ENCODE data around the gene BCAM.

BCAM gene

DNA sequence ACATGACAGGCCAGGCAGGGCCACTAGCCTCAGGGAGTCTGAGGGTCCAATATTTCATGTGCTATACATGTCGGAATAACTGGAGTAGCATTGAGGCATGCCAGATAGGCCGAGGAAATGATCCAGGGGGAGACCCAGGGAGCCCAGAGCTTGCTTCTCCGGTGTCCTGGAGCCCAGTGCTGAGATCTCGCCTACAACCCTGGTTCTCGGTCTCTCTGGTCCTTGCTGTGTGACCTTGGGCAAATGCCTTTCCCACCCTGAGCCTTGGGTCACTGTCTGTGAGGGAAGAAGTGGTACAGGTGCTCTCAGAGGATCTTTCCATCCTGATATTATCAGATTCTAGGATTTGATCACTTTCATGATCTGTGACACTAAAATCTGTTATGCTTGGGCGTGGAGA, 19.9 kb upstream of the BCAM start:
- Histone ChIP-seq H3K36me3 (ENCODE audit: control insufficient read depth, insufficient read depth, low read length) (no peaks in the 10 kb centered on the region), H3K4me3 (replicated peaks; ENCODE audit: low read depth, low read length) (no peak overlapping the region), H3K27me3 (replicated peaks; ENCODE audit: control insufficient read depth, insufficient read depth, low read length) (no peaks in the 10 kb centered on the region)
- TF ChIP-seq, protein P1, sequence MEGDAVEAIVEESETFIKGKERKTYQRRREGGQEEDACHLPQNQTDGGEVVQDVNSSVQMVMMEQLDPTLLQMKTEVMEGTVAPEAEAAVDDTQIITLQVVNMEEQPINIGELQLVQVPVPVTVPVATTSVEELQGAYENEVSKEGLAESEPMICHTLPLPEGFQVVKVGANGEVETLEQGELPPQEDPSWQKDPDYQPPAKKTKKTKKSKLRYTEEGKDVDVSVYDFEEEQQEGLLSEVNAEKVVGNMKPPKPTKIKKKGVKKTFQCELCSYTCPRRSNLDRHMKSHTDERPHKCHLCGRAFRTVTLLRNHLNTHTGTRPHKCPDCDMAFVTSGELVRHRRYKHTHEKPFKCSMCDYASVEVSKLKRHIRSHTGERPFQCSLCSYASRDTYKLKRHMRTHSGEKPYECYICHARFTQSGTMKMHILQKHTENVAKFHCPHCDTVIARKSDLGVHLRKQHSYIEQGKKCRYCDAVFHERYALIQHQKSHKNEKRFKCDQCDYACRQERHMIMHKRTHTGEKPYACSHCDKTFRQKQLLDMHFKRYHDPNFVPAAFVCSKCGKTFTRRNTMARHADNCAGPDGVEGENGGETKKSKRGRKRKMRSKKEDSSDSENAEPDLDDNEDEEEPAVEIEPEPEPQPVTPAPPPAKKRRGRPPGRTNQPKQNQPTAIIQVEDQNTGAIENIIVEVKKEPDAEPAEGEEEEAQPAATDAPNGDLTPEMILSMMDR (IDR thresholded peaks at IDR 0.05; ENCODE audit: insufficient read depth, low read length, poor library complexity, severe bottlenecking): no peak
- DNase-seq (ENCODE audit: extremely low read depth, insufficient read length): no peak

DNA sequence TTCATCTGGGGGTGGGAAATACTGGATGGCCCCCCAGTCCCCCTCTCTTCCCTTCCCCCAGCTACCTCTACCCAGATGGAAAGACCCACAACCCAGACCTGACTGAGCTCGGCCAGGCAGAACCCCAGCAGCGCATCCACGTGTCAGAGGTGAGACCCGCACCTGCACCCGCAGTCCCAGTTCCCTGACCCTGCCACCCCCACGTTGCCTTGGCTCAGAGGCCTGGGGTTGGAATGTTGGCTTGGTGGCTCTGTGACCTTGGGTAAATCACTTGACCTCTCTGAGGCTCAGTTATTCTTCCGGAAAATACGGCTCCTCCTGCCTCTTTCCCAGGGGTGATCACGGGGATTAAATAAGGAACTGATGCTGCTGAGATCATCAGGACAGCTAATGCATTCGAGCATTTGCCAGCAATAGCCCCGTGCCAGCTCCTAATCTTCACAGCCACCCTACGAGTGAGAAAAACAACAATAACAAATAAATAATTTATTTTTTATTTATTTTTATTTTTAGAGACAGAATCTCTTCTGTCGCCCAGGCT, 18.9 kb upstream of the BCAM start:
- TF ChIP-seq, protein P1 (IDR thresholded peaks at IDR 0.05; ENCODE audit: insufficient read depth, low read length, poor library complexity, severe bottlenecking): no peak
- no peaks in the 10 kb centered on the region for H3K27me3 ChIP-seq (replicated peaks; ENCODE audit: control insufficient read depth, insufficient read depth, low read length)

DNA sequence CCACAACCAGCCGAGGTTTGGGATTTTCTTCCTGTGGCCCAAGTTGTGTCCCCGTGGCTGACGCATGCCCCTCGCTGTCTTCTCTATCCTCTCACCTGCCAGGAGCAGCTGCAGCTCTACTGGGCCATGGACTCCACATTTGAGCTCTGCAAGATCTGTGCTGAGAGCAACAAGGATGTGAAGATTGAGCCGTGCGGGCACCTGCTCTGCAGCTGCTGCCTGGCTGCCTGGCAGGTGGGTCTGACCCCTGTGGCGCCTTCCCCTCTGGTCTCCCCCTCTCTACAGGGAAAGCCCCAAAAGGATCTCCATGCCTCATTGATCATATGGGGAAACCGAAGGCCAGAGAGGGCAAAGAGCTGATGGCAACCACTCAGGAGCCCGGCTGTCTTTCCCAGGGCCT, 16.6 kb upstream of the BCAM start:
- no peak overlapping the region for H3K4me3 ChIP-seq (replicated peaks; ENCODE audit: low read depth, low read length)
- TF ChIP-seq, protein P1 (IDR thresholded peaks at IDR 0.05; ENCODE audit: insufficient read depth, low read length, poor library complexity, severe bottlenecking): no peak
- no peaks in the 10 kb centered on the region for H3K36me3 ChIP-seq (ENCODE audit: control insufficient read depth, insufficient read depth, low read length)
- H3K27me3 ChIP-seq (replicated peaks; ENCODE audit: control insufficient read depth, insufficient read depth, low read length): no peaks in the 10 kb centered on the region
- peak; percentile 52 for DNase-seq (ENCODE audit: extremely low read depth, insufficient read length)

More for the DNA sequence above, 18.9 kb upstream of the BCAM start:
- Histone ChIP-seq H3K4me3 (replicated peaks; ENCODE audit: low read depth, low read length) (no peak overlapping the region), H3K36me3 (ENCODE audit: control insufficient read depth, insufficient read depth, low read length) (no peaks in the 10 kb centered on the region)
- no peak for DNase-seq (ENCODE audit: extremely low read depth, insufficient read length)

DNA sequence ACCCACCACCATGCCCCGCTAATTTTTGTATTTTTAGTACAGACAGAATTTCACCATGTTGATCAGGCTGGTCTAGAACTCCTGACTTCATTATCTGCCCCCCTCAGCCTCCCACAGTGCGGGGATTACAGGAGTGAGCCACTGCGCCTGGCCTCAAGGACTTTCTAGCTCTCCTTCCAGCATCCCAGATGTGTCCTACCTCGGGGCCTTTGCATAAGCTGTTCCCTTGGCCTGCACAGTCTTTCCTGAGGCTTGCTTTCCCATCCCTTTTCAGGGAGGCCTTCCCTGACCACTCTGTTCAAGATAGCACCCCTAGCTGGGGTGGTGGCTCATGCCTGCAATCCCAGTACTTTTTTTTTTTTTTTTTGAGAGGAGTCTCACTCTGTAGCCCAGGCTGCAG, 14.3 kb upstream of the BCAM start:
- no peaks in the 10 kb centered on the region for H3K36me3 ChIP-seq (ENCODE audit: control insufficient read depth, insufficient read depth, low read length)
- TF ChIP-seq, protein P1 (IDR thresholded peaks at IDR 0.05; ENCODE audit: insufficient read depth, low read length, poor library complexity, severe bottlenecking): no peak
- no peak for DNase-seq (ENCODE audit: extremely low read depth, insufficient read length)
- H3K4me3 ChIP-seq (replicated peaks; ENCODE audit: low read depth, low read length): no peak overlapping the region
- H3K27me3 ChIP-seq (replicated peaks; ENCODE audit: control insufficient read depth, insufficient read depth, low read length): no peaks in the 10 kb centered on the region

DNA sequence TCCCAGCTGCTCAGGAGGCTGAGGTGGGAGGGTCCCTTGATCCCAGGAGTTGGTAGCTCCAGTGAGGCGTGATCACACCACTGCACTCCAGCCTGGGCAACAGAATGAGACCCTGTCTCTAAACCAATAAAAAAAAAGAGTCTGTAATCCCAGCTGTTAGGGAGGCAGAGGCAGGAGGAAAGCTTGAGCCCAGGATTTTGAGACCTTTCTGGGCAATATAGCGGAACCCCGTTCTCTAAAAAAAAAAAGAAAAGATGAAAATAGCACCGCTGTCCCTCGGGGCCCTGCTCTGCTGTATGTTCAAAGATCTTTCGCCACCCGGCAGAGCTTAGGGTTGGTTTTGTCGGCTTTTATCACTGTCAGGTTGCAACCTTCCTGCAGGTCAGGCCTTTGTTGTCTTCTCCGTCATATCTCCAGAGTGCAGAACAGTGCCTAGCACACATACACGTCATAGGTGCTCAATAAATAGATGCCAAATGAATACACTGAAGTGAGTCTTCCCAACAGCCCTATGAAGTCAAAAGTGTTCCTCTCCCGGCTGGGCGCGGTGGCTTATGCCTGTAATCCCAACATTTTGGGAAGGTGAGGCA, 13.4 kb upstream of the BCAM start:
- H3K36me3 ChIP-seq (ENCODE audit: control insufficient read depth, insufficient read depth, low read length): no peaks in the 10 kb centered on the region
- TF ChIP-seq, protein P1 (IDR thresholded peaks at IDR 0.05; ENCODE audit: insufficient read depth, low read length, poor library complexity, severe bottlenecking): no peak
- no peak overlapping the region for H3K4me3 ChIP-seq (replicated peaks; ENCODE audit: low read depth, low read length)
- no peak for DNase-seq (ENCODE audit: extremely low read depth, insufficient read length)
- H3K27me3 ChIP-seq (replicated peaks; ENCODE audit: control insufficient read depth, insufficient read depth, low read length): no peaks in the 10 kb centered on the region

Data from GM06990 (cell line).